ENCODE results near the gene GDF7. TPM values are rescaled to one million over a fixed set of nuclear protein-coding genes. Genes with fewer than 3 reads are reported as not detected.

The GDF7 gene
- total RNA-seq, 2 experiments from 2014 or later = 0.06 TPM

GRCh38 chr2:20647738-20648137 is 19.2 kb upstream of the GDF7 start:
- POLR2A ChIA-PET = no interaction called here

GRCh38 chr2:20648206-20648605 is 18.7 kb upstream of the GDF7 start:
- intact Hi-C loops (cut with micrococcal nuclease; ENCODE audit: unreplicated experiment) = no loop called here
- Histone ChIP-seq H3K4me2 (ENCODE audit: low read length) (no peak overlapping the region), H3K9me2 (ENCODE audit: insufficient read depth, low read length) (no peaks in the 10 kb centered on the region), H2AFZ (ENCODE audit: low read length) (no peak overlapping the region), H3K27ac (ENCODE audit: low read depth, low read length, poor library complexity, severe bottlenecking) (no peak overlapping the region), H3K36me3 (ENCODE audit: insufficient read depth, low read length) (no peaks in the 10 kb centered on the region), H3K4me3 (ENCODE audit: low read depth, low read length, poor library complexity, severe bottlenecking) (no peak overlapping the region), H3K9me3 (ENCODE audit: low read length) (no peaks in the 10 kb centered on the region), H3K4me1 (ENCODE audit: insufficient read depth, low read length, poor library complexity, severe bottlenecking) (peaks cover 15% of the 10 kb centered on the region), H3K79me2 (ENCODE audit: insufficient read depth, low read depth, low read length) (no peaks in the 10 kb centered on the region), H4K20me1 (ENCODE audit: insufficient read depth, low read length) (no peaks in the 10 kb centered on the region)
- no TSS peak for BruUV-seq (replicated peaks)
- TF ChIP-seq EZH2phosphoT487 (IDR thresholded peaks at IDR 0.05; ENCODE audit: borderline replicate concordance, low read depth, low read length) = no peak
- TF ChIP-seq CTCF (conservative IDR thresholded peaks at IDR 0.05; ENCODE audit: low read length) = no peak
- ChIA-PET POLR2A (interaction anchor here (0.6 kb wide), 1 partner anchor 235 kb away, joined by 3 read pairs; no protein-coding TSS in a partner anchor), CTCF (ENCODE audit: unreplicated experiment) (interaction anchor here (0.6 kb wide), 1 partner anchor 123 kb away, joined by 3 read pairs; no protein-coding TSS in a partner anchor)
- no peak for DNase-seq (ENCODE audit: low spot score)

More at GRCh38 chr2:20647738-20648137, 19.2 kb upstream of the GDF7 start:
- no peak overlapping the region for H3K4me3 ChIP-seq (ENCODE audit: low read depth, low read length, poor library complexity, severe bottlenecking)
- BruUV-seq (replicated peaks) = no TSS peak
- H3K4me2 ChIP-seq (ENCODE audit: low read length) = no peak overlapping the region
- no peaks in the 10 kb centered on the region for H4K20me1 ChIP-seq (ENCODE audit: insufficient read depth, low read length)
- H2AFZ ChIP-seq (ENCODE audit: low read length) = no peak overlapping the region
- no peaks in the 10 kb centered on the region for H3K9me2 ChIP-seq (ENCODE audit: insufficient read depth, low read length)
- DNase-seq (ENCODE audit: low spot score) = no peak
- H3K27ac ChIP-seq (ENCODE audit: low read depth, low read length, poor library complexity, severe bottlenecking) = no peak overlapping the region
- H3K9me3 ChIP-seq (ENCODE audit: low read length) = no peaks in the 10 kb centered on the region
- H3K4me1 ChIP-seq (ENCODE audit: insufficient read depth, low read length, poor library complexity, severe bottlenecking) = peaks cover 15% of the 10 kb centered on the region
- H3K79me2 ChIP-seq (ENCODE audit: insufficient read depth, low read depth, low read length) = no peaks in the 10 kb centered on the region
- TF ChIP-seq EZH2phosphoT487 (IDR thresholded peaks at IDR 0.05; ENCODE audit: borderline replicate concordance, low read depth, low read length) (no peak), CTCF (conservative IDR thresholded peaks at IDR 0.05; ENCODE audit: low read length) (no peak)
- intact Hi-C loops (cut with micrococcal nuclease; ENCODE audit: unreplicated experiment) = no loop called here
- H3K36me3 ChIP-seq (ENCODE audit: insufficient read depth, low read length) = no peaks in the 10 kb centered on the region
- CTCF ChIA-PET (ENCODE audit: unreplicated experiment) = no interaction called here

- Histone ChIP-seq H3K4me3 (ENCODE audit: low read depth, low read length, poor library complexity, severe bottlenecking) (no peak overlapping the region), H4K20me1 (ENCODE audit: insufficient read depth, low read length) (no peaks in the 10 kb centered on the region), H3K4me2 (ENCODE audit: low read length) (no peak overlapping the region), H3K9me3 (ENCODE audit: low read length) (no peaks in the 10 kb centered on the region), H3K9me2 (ENCODE audit: insufficient read depth, low read length) (no peaks in the 10 kb centered on the region), H3K79me2 (ENCODE audit: insufficient read depth, low read depth, low read length) (no peaks in the 10 kb centered on the region), H3K36me3 (ENCODE audit: insufficient read depth, low read length) (no peaks in the 10 kb centered on the region), H3K27ac (ENCODE audit: low read depth, low read length, poor library complexity, severe bottlenecking) (no peak overlapping the region), H2AFZ (ENCODE audit: low read length) (no peak overlapping the region), H3K4me1 (ENCODE audit: insufficient read depth, low read length, poor library complexity, severe bottlenecking) (peaks cover 15% of the 10 kb centered on the region)
- POLR2A ChIA-PET = interaction anchor here (0.6 kb wide), 1 partner anchor 236 kb away, joined by 3 read pairs; no protein-coding TSS in a partner anchor
- TF ChIP-seq CTCF (conservative IDR thresholded peaks at IDR 0.05; ENCODE audit: low read length) (no peak), EZH2phosphoT487 (IDR thresholded peaks at IDR 0.05; ENCODE audit: borderline replicate concordance, low read depth, low read length) (no peak)
- DNase-seq (ENCODE audit: low spot score) = no peak
- no TSS peak for BruUV-seq (replicated peaks)
- CTCF ChIA-PET (ENCODE audit: unreplicated experiment) = interaction anchor here (0.6 kb wide), 1 partner anchor 124 kb away, joined by 3 read pairs; no protein-coding TSS in a partner anchor
- intact Hi-C loops (cut with micrococcal nuclease; ENCODE audit: unreplicated experiment) = no loop called here
Observed at GRCh38 chr2:20648831-20649230, 18.1 kb upstream of the GDF7 start.

Measured in OCI-LY7 (cell line).